Glutamatergic neuron (in vitro differentiated cells): Measurements from ENCODE around the gene PSG5. TPM values are rescaled to one million over a fixed set of nuclear protein-coding genes. Genes with fewer than 3 reads are reported as not detected.
"Not testable (repeated sequence)": the region's sequence is repeated elsewhere in the genome, so short reads cannot be mapped to it uniquely, and the experiment has no call there.

Source experiments
- DNase-seq: peaks from one replicate; pipeline ENCODE4 v3.0.0; 2022
- H3K27ac Mint-ChIP-seq: one replicate; pipeline ENCODE4 v1.8.0; 2020; ENCODE audit warnings: mild to moderate bottlenecking, mixed read lengths, inconsistent platforms; ENCODE audit not compliant: unreplicated experiment
- H3K27me3 Mint-ChIP-seq: one replicate; pipeline ENCODE4 v1.8.0; 2020; ENCODE audit warnings: mild to moderate bottlenecking, moderate library complexity, mixed read lengths, inconsistent platforms; ENCODE audit not compliant: unreplicated experiment
- H3K36me3 Mint-ChIP-seq: one replicate; pipeline ENCODE4 v1.8.0; 2020; ENCODE audit warnings: mild to moderate bottlenecking, mixed read lengths, inconsistent platforms; ENCODE audit not compliant: unreplicated experiment
- H3K4me1 Mint-ChIP-seq: one replicate; pipeline ENCODE4 v1.8.0; 2020; ENCODE audit warnings: mild to moderate bottlenecking, low read depth, mixed read lengths, inconsistent platforms; ENCODE audit not compliant: unreplicated experiment
- H3K4me3 Mint-ChIP-seq: one replicate; pipeline ENCODE4 v1.8.0; 2020; ENCODE audit warnings: mild to moderate bottlenecking, mixed read lengths, inconsistent platforms; ENCODE audit not compliant: unreplicated experiment
- H3K9me3 Mint-ChIP-seq: one replicate; pipeline ENCODE4 v1.8.0; 2020; ENCODE audit warnings: mild to moderate bottlenecking, moderate library complexity, mixed read lengths, inconsistent platforms; ENCODE audit not compliant: unreplicated experiment
- CTCF ChIP-seq: fragments of 200-600 bp; sonication (generic); IDR thresholded peaks from one replicate; pipeline ENCODE4 v1.5.0; 2021; ENCODE audit not compliant: partially characterized antibody, unreplicated experiment
- total RNA-seq: library from RNA; stranded (reverse); fragmentation: NEBNext Ultra II Directional; extraction: Animal tissue kit (Norgen Biotek cat#: 25700); gene quantifications from one replicate; pipeline ENCODE4 v1.2.1, GENCODE V29; 2021; ENCODE audit not compliant: unreplicated experiment

The PSG5 gene
- total RNA-seq, 1 donor from 2014 or later = not detected

GRCh38 chr19:43207991-43208390, 21.7 kb upstream of the PSG5 start:
- no peak overlapping the region for H3K27ac Mint-ChIP-seq
- no peaks in the 10 kb centered on the region for H3K36me3 Mint-ChIP-seq
- H3K27me3 Mint-ChIP-seq = peaks cover 3% of the 10 kb centered on the region
- H3K4me1 Mint-ChIP-seq = no peaks in the 10 kb centered on the region
- no peak for DNase-seq
- H3K9me3 Mint-ChIP-seq = peaks cover 6% of the 10 kb centered on the region
- no peak overlapping the region for H3K4me3 Mint-ChIP-seq
- no peak for TF ChIP-seq CTCF

GRCh38 chr19:43207174-43207573, 20.8 kb upstream of the PSG5 start:
- H3K27ac Mint-ChIP-seq = peak overlapping the region; percentile 48
- not testable (repeated sequence) for H3K4me1 Mint-ChIP-seq, H3K36me3 Mint-ChIP-seq, H3K27me3 Mint-ChIP-seq, H3K4me3 Mint-ChIP-seq, H3K9me3 Mint-ChIP-seq
- DNase-seq = peak; percentile 51
- peak; percentile 71 for TF ChIP-seq CTCF

- not testable (repeated sequence) for H3K27me3 Mint-ChIP-seq, H3K4me3 Mint-ChIP-seq, H3K4me1 Mint-ChIP-seq, DNase-seq, H3K27ac Mint-ChIP-seq, H3K9me3 Mint-ChIP-seq, H3K36me3 Mint-ChIP-seq
These were observed 19.3 kb upstream of the PSG5 start, which contains the start of gene PSG4 for GRCh38 chr19:43205471-43206105. TSS of gene PSG4 (minus strand) at chr19:43205638. CDS start at chr19:43205536, 102 bp downstream.

- not testable (repeated sequence) for H3K4me3 Mint-ChIP-seq, H3K9me3 Mint-ChIP-seq, H3K4me1 Mint-ChIP-seq, H3K36me3 Mint-ChIP-seq, DNase-seq, H3K27me3 Mint-ChIP-seq, H3K27ac Mint-ChIP-seq
These were observed 17.3 kb upstream of the PSG5 start for GRCh38 chr19:43203611-43204010.

- not testable (repeated sequence) for H3K36me3 Mint-ChIP-seq, H3K9me3 Mint-ChIP-seq, H3K4me1 Mint-ChIP-seq, H3K27me3 Mint-ChIP-seq, H3K27ac Mint-ChIP-seq, H3K4me3 Mint-ChIP-seq, DNase-seq
These were observed 15.6 kb upstream of the PSG5 start for GRCh38 chr19:43201891-43202290.

- H3K4me1 Mint-ChIP-seq, H3K9me3 Mint-ChIP-seq, H3K27ac Mint-ChIP-seq, DNase-seq, H3K27me3 Mint-ChIP-seq, H3K36me3 Mint-ChIP-seq, H3K4me3 Mint-ChIP-seq: not testable (repeated sequence)
These were observed 15.0 kb upstream of the PSG5 start for GRCh38 chr19:43201337-43201801.

- H3K27ac Mint-ChIP-seq, H3K9me3 Mint-ChIP-seq, H3K27me3 Mint-ChIP-seq, H3K4me1 Mint-ChIP-seq, H3K36me3 Mint-ChIP-seq, H3K4me3 Mint-ChIP-seq: not testable (repeated sequence)
- peak; percentile 57 for DNase-seq
- peak; percentile 21 for TF ChIP-seq CTCF
These were observed 12.5 kb upstream of the PSG5 start for GRCh38 chr19:43198686-43199419.

- not testable (repeated sequence) for H3K4me1 Mint-ChIP-seq, H3K27ac Mint-ChIP-seq
These were observed 11.5 kb upstream of the PSG5 start for GRCh38 chr19:43197666-43198397.

GRCh38 chr19:43194397-43194796, 8.1 kb upstream of the PSG5 start:
- not testable (repeated sequence) for H3K9me3 Mint-ChIP-seq, H3K27me3 Mint-ChIP-seq, H3K4me3 Mint-ChIP-seq, DNase-seq, H3K27ac Mint-ChIP-seq, H3K4me1 Mint-ChIP-seq, H3K36me3 Mint-ChIP-seq

More at GRCh38 chr19:43197666-43198397, 11.5 kb upstream of the PSG5 start:
- H3K36me3 Mint-ChIP-seq, H3K4me3 Mint-ChIP-seq, DNase-seq, H3K27me3 Mint-ChIP-seq, H3K9me3 Mint-ChIP-seq: not testable (repeated sequence)
